Nucleus accumbens (tissue), 56 donors: ENCODE results near the gene PCGF3.
"Not testable (repeated sequence)": the region's sequence is repeated elsewhere in the genome, so short reads cannot be mapped to it uniquely, and the experiment has no call there.

Experiments used
- DNase-seq, 56 donors: peaks; one replicate each; lab custom pipeline; 2025; lab: John Stamatoyannopoulos, UW

PCGF3 gene

GRCh38 chr4:789571-790465 is 84.2 kb downstream of the PCGF3 start:
- DNase-seq = no peak

GRCh38 chr4:790466-790820 is 84.8 kb downstream of the PCGF3 start:
- no peak for DNase-seq

GRCh38 chr4:791252-791897 is 85.7 kb downstream of the PCGF3 start:
- no peak for DNase-seq

GRCh38 chr4:791898-792625 is 86.4 kb downstream of the PCGF3 start:
- DNase-seq = peak in 7 of 56 donors; percentile 21 to 63 (median 51)

DNA sequence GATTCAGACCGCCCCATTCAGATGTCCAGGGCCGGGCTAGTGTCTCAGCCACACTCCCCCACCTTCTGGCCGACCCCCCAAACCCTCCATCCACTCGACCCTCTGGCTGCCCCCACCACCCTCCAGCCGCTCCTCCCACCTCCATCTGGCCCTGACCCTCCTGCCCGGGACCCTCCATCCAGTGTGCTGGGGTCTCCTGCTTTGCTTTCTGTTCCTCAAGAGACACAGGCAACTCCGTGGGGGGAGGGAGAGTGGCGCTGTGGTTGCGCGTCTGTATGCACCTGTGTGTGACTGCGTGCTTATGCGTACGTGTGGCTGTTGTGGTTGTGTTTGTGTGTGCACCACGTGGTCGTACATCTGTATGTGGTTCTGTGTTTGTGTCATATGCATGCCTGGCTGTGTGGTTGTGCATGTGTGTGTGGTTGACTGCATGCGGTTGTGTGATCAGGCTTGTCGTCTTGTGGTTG is 87.0 kb downstream of the PCGF3 start:
- peak in 6 of 56 donors; percentile 14 to 58 (median 25) for DNase-seq

GRCh38 chr4:793093-793861 is 87.6 kb downstream of the PCGF3 start:
- DNase-seq = no peak

GRCh38 chr4:793941-794621 is 88.4 kb downstream of the PCGF3 start:
- DNase-seq = peak in 25 of 56 donors; percentile 24 to 85 (median 50)

- peak in 6 of 56 donors; percentile 20 to 39 (median 32) for DNase-seq
Observed at GRCh38 chr4:794900-795725, 89.5 kb downstream of the PCGF3 start.

GRCh38 chr4:795726-796119 is 90.1 kb downstream of the PCGF3 start:
- DNase-seq = no peak

DNA sequence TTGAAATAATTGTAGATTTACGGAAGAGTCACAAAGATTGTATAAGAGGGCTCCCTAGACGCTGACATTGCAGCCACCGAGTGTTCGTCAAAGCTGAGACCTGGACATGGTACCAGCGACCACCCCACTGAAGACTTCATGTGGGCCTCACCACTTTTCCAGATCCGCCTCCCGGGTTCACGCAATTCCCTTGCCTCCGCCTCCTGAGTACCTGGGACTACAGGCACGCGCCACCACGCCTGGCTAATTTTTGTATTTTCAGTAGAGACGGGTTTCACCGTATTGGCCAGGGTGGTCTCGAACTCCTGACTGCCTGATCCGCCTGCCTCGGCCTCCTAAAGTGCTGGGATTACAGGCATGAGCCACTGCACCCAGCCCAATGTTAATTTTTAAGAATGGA is 90.6 kb downstream of the PCGF3 start:
- DNase-seq = no peak

GRCh38 chr4:797066-797465 is 91.4 kb downstream of the PCGF3 start:
- DNase-seq = no peak

- DNase-seq = no peak
Observed at GRCh38 chr4:801436-802124, 95.9 kb downstream of the PCGF3 start.

DNA sequence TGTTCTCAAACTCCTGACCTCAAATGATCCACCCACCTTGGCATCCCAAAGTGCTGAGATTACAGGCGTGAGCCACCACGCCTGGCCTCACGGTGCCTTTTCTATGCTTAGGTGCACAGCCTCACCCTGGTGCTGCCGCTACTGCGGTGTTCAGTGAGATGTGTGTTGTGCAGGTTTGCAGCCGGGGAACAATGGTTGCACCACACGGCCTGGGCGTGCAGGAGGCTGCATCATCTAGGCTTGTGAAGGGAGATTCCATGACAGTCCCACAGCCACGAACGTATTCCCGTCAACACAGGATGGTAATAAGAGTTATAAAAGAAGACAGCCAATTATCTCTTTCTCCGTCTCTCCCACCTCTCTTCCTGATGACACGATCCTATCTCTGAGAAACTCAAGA is 98.3 kb downstream of the PCGF3 start:
- peak in 5 of 56 donors; percentile 12 to 45 (median 17) for DNase-seq

DNA sequence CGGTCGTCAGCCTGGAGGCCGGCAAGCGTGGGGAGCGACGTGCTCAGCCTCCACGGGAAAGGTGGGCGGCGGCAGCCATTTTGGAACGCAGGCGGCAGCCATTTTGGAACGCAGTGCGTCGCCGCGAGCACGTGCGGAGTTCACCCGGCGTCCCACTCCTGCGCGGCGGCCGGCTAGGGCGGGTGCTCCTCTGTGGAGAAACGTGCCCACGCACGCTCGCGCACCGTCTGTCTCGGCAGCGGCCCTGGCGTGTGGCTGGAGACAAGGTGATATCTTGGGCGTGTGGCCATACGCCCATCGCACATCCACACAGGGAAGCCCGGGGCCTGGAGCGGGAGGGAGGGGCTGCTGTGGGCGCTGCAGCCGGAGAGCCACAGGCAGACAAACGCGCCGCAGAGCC is 99.2 kb downstream of the PCGF3 start:
- peak in 1 of 56 donors; percentile 8 for DNase-seq

DNA sequence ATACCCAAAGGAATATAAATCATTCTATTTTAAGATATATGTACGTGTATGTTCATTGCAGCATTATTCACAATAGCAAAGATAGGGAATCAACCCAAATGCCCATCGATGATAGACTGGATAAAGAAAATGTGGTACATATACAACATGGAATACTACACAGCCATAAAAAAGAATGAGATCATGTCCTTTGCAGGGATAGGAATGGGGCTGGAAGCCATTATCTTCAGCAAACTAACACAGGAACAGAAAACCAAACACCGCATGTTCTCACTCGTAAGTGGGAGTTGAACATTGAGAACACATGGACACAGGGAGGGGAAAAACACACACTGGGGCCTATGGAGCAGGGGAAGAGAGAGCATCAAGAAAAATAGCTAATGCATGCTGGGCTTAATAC is 101.3 kb downstream of the PCGF3 start:
- not testable (repeated sequence) for DNase-seq

DNA sequence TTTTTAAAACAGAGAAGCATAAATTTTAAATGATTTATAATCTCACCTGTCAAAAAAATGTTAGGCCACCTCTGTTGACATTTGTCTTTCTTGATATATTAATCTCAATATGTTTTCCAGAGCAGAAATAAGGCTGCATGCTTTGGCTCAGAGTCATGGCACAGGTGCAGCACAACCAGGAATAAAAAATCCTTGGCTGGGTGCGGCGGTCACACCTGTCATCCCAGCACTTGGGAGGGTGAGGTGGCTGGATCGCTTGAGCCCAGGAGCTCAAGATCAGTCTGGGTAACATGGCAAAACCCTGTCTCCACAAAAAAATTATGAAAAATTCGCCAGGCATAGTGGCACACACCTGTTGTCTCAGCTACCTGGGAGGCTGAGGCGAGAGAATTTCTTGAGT is 102.2 kb downstream of the PCGF3 start:
- no peak for DNase-seq

DNA sequence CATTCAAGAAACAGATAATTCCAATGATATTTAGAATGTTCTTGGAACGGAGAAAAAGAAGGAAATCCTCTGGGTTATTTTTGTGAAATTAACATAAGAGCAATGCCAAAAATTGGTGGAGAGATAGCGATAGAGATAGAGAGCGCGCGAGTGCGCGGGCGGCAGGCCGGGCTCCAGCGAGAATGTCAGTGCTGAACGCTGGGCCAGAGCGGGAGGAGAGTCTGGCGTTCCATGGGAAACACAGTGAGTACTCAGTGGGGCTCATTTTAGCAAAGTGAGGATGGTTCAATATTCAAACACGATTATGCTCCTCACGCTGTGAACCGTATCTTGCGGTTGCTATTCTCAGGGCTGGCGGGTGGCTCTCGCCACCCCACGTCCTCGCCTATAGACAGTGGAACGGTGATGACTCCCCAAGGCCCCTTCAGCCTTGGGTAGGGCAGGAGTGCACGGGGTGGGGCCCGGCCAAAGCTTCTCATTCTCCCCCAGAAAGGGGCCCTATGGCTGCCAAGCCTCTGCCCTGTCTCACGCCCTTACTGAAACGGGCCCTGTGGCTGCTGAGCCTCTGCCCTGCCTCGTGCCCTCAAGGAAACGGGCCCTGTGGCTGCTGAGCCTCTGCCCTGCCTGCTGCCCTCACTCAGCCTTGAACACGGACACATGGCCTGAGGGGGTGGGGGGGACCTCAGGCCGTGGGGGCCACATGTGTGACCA is 103.4 kb downstream of the PCGF3 start:
- no peak for DNase-seq

DNA sequence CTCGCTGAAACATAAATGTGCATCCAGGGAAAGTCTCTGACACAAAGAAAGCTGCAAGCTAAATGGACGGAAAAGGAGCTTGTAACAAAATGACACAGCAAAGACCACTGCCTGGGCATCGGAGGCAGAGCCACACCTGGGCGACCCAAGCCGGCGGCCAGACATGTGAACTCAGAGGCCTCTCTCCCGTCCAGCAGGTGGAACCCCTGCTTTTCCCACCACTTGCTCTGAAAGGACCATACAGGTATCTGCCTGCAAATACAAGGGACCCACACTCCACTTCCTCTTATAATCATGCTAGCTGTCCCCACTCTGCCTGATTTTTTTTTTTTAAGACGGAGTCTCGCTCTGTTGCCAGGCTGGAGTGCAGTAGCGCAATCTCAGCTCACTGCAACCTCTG is 108.3 kb downstream of the PCGF3 start:
- no peak for DNase-seq
